Keratinocyte (primary cell): Measurements from ENCODE around the gene POMC. TPM values are rescaled to one million over a fixed set of nuclear protein-coding genes. Genes with fewer than 3 reads are reported as not detected.

ENCODE experiments used
- DNase-seq: peaks from one replicate; pipeline ENCODE4 v3.0.0-alpha.2; 2011; ENCODE audit warnings: low read depth, missing footprints, low spot score
- FAIRE-seq: peaks from 2 replicates; lab custom pipeline; 2011; peaks lifted over from hg19 to GRCh38; lab: Jason Lieb, UNC
- H2AFZ ChIP-seq: 2 replicates; pipeline ENCODE4 v1.6.0; 2012; ENCODE audit warnings: low read length, control low read depth, inconsistent platforms; ENCODE audit not compliant: control insufficient read depth
- H3K27ac ChIP-seq: 2 replicates; pipeline ENCODE4 v1.5.1; 2011; ENCODE audit warnings: low read length; ENCODE audit not compliant: control insufficient read depth, insufficient read depth
- H3K27me3 ChIP-seq: 3 replicates; pipeline ENCODE4 v1.6.0; 2011; ENCODE audit warnings: low read length; ENCODE audit not compliant: control insufficient read depth, insufficient read depth; ENCODE audit errors: extremely low read depth
- H3K36me3 ChIP-seq, 2 experiments: 2 replicates in 1 of 2; 3 replicates in 1 of 2; pipeline ENCODE4 v1.5.1; 2011; ENCODE audit warnings: low read length in 2 of 2, mild to moderate bottlenecking in 1 of 2; ENCODE audit not compliant: control insufficient read depth in 2 of 2, insufficient read depth in 2 of 2; ENCODE audit errors: extremely low read depth in 1 of 2
- H3K4me1 ChIP-seq: 3 replicates; pipeline ENCODE4 v1.5.1; 2011; ENCODE audit warnings: low read length; ENCODE audit not compliant: control insufficient read depth, insufficient read depth; ENCODE audit errors: extremely low read depth
- H3K4me2 ChIP-seq: 3 replicates; pipeline ENCODE4 v1.6.0; 2011; ENCODE audit warnings: low read depth, low read length; ENCODE audit not compliant: control insufficient read depth, insufficient read depth; ENCODE audit errors: extremely low read depth
- H3K4me3 ChIP-seq, 3 experiments: fragments of 200-600 bp in 1 of 3; sonication (generic) in 1 of 3; 2 replicates in 2 of 3; 3 replicates in 1 of 3; pipeline ENCODE4 v1.5.1; 2011 to 2016; ENCODE audit warnings: low read length in 3 of 3, mild to moderate bottlenecking in 3 of 3, control low read depth in 2 of 3, inconsistent platforms in 1 of 3, low read depth in 1 of 3, mixed read lengths in 1 of 3, mixed run types in 1 of 3, moderate library complexity in 1 of 3; ENCODE audit not compliant: control insufficient read depth in 2 of 3, insufficient read depth in 2 of 3; ENCODE audit errors: extremely low read depth in 1 of 3
- H3K79me2 ChIP-seq: 2 replicates; pipeline ENCODE4 v1.6.0; 2012; ENCODE audit warnings: low read length; ENCODE audit not compliant: control insufficient read depth, insufficient read depth
- H3K9ac ChIP-seq: 3 replicates; pipeline ENCODE4 v1.6.0; 2011; ENCODE audit warnings: low read length; ENCODE audit not compliant: control insufficient read depth, insufficient read depth; ENCODE audit errors: extremely low read depth
- H3K9me1 ChIP-seq: 3 replicates; pipeline ENCODE4 v1.6.0; 2011; ENCODE audit warnings: low read length; ENCODE audit not compliant: control insufficient read depth, insufficient read depth; ENCODE audit errors: extremely low read depth
- H3K9me3 ChIP-seq: 2 replicates; pipeline ENCODE4 v1.5.1; 2012; ENCODE audit warnings: low read depth, low read length; ENCODE audit not compliant: control insufficient read depth
- H4K20me1 ChIP-seq: 3 replicates; pipeline ENCODE4 v1.6.0; 2011; ENCODE audit warnings: low read length; ENCODE audit not compliant: control insufficient read depth, insufficient read depth; ENCODE audit errors: extremely low read depth
- EZH2 ChIP-seq: IDR thresholded peaks from one replicate; pipeline ENCODE4 v1.6.1; 2012; ENCODE audit warnings: inconsistent platforms, mild to moderate bottlenecking, low read length, moderate library complexity
- dilution Hi-C: fragments of 300-500 bp; cut with MboI; formaldehyde crosslinking; loops from one replicate; pipeline ENCODE4 v1.7.0; 2020; ENCODE audit warnings: low sequenced_read_pairs; ENCODE audit not compliant: extremely low pct_ligation_motif_present
- polyA plus RNA-seq, 5 experiments: library from polyadenylated mRNA; depleted of rRNA in 3 of 5; stranded (reverse) in 3 of 5; stranded (forward) in 1 of 5; unstranded in 1 of 5; fragments of >200 nt; gene quantifications; 1 replicate in 1 of 5; 2 replicates in 3 of 5; 3 replicates in 1 of 5; pipeline versions ENCODE4 v1.2.1 to v1.2.3, GENCODE V29; 2011 to 2012; ENCODE audit warnings: missing spikeins in 2 of 5, low read depth in 1 of 5, low replicate concordance in 1 of 5
- TF ChIP-seq, protein P1 (sequence below), 3 experiments: IDR thresholded peaks in 1 of 3; conservative IDR thresholded peaks in 1 of 3; optimal IDR thresholded peaks in 1 of 3; 2 replicates in 2 of 3; 3 replicates in 1 of 3; pipeline versions ENCODE3 to v1.5.1; 2011; ENCODE audit warnings: low read length in 3 of 3, mild to moderate bottlenecking in 3 of 3, moderate library complexity in 2 of 3, control low read depth in 1 of 3, inconsistent platforms in 1 of 3; ENCODE audit not compliant: insufficient read depth in 2 of 3; ENCODE audit errors: extremely low read depth in 1 of 3

POMC gene
- polyA plus RNA-seq, 1 donor (not counting 4 experiments of a cell fraction or from before 2014, with no cell fraction given), result not detected

DNA sequence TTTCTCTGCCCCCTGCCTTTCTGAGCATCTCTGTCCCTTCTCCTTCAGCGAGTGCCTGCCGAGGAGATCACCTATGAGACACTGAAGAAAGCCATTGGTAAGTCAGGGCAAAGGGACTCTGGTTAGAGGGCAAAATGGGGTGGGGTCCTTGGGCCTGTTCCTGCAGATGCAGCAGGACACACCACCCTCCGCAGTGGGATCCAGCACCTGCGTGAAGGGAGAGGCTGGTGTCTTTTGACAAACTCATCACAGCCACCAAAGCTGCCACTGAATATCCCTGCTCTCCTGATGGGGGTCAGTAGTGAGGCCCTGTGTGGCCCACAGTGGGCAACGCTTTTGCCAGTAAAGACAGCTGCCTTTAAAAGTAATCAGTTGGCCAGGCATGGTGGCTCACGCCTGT is 18.7 kb downstream of the POMC start:
- Histone ChIP-seq H3K9ac (no peak overlapping the region), H3K4me1 (no peaks in the 10 kb centered on the region), H3K9me3 (no peaks in the 10 kb centered on the region), H3K79me2 (no peaks in the 10 kb centered on the region), H3K4me2 (no peak overlapping the region), H4K20me1 (no peaks in the 10 kb centered on the region), H3K27ac (no peak overlapping the region), H2AFZ (no peak overlapping the region), H3K27me3 (no peaks in the 10 kb centered on the region), H3K9me1 (no peaks in the 10 kb centered on the region), H3K4me3 (no peak overlapping the region), H3K36me3 (no peaks in the 10 kb centered on the region)
- no peak for DNase-seq
- no peak for TF ChIP-seq EZH2
- TF ChIP-seq, protein P1, sequence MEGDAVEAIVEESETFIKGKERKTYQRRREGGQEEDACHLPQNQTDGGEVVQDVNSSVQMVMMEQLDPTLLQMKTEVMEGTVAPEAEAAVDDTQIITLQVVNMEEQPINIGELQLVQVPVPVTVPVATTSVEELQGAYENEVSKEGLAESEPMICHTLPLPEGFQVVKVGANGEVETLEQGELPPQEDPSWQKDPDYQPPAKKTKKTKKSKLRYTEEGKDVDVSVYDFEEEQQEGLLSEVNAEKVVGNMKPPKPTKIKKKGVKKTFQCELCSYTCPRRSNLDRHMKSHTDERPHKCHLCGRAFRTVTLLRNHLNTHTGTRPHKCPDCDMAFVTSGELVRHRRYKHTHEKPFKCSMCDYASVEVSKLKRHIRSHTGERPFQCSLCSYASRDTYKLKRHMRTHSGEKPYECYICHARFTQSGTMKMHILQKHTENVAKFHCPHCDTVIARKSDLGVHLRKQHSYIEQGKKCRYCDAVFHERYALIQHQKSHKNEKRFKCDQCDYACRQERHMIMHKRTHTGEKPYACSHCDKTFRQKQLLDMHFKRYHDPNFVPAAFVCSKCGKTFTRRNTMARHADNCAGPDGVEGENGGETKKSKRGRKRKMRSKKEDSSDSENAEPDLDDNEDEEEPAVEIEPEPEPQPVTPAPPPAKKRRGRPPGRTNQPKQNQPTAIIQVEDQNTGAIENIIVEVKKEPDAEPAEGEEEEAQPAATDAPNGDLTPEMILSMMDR (optimal IDR thresholded peaks at IDR 0.05 in 1 of 3, IDR thresholded peaks at IDR 0.05 in 1 of 3, conservative IDR thresholded peaks at IDR 0.05 in 1 of 3; ENCODE audit: extremely low read depth in 1 of 3, insufficient read depth in 2 of 3, low read length in 3 of 3), result no peak
- dilution Hi-C loops, result no loop called here
- no peak for FAIRE-seq

DNA sequence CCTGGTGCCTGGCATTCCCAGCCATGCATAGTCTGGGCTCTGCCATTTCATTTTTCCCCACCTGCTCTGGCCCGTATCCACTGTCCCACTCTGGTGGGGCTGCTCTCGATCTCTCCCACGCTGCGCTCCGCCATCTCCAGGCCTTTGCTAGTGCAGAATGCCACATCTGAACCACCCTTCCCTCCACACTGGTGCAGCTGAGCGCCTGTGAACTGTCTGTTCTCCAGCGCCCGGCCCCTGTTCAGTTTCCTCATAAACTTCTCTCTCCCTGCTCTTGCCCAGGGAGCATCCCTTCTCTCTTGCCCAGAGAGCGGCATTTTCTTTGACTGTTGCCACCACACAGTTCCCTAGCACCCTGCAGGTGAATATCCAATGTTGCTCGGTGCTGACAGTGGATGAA is 21.5 kb downstream of the POMC start:
- H3K36me3 ChIP-seq, result no peaks in the 10 kb centered on the region
- TF ChIP-seq, protein P1 (optimal IDR thresholded peaks at IDR 0.05 in 1 of 3, IDR thresholded peaks at IDR 0.05 in 1 of 3, conservative IDR thresholded peaks at IDR 0.05 in 1 of 3; ENCODE audit: extremely low read depth in 1 of 3, insufficient read depth in 2 of 3, low read length in 3 of 3), result no peak
- no peaks in the 10 kb centered on the region for H3K4me1 ChIP-seq
- no peak overlapping the region for H3K4me3 ChIP-seq
- no peaks in the 10 kb centered on the region for H3K79me2 ChIP-seq
- no peak overlapping the region for H2AFZ ChIP-seq
- no peak overlapping the region for H3K9ac ChIP-seq
- dilution Hi-C loops, result no loop called here
- H3K9me1 ChIP-seq, result no peaks in the 10 kb centered on the region
- no peaks in the 10 kb centered on the region for H3K9me3 ChIP-seq
- no peak for FAIRE-seq
- no peak overlapping the region for H3K4me2 ChIP-seq
- H4K20me1 ChIP-seq, result no peaks in the 10 kb centered on the region
- no peak for DNase-seq
- H3K27ac ChIP-seq, result no peak overlapping the region
- H3K27me3 ChIP-seq, result no peaks in the 10 kb centered on the region
